Dermis microvascular lymphatic vessel endothelial cell (primary cell): ENCODE results near the gene CENPW. TPM values are rescaled to one million over a fixed set of nuclear protein-coding genes. Genes with fewer than 3 reads are reported as not detected.

Source experiments
- DNase-seq, 2 donors: peaks; one replicate each; pipeline versions ENCODE4 v3.0.0 to v3.0.0-alpha.2; 2010; ENCODE audit warnings: low read depth in 2 of 2
- total RNA-seq: library from RNA; depleted of rRNA; stranded (reverse); fragments of >200 nt; gene quantifications from 2 replicates; pipeline ENCODE4 v1.2.1, GENCODE V29; 2014

Gene CENPW
- total RNA-seq, 1 donor from 2014 or later, result 14.4 TPM

DNA sequence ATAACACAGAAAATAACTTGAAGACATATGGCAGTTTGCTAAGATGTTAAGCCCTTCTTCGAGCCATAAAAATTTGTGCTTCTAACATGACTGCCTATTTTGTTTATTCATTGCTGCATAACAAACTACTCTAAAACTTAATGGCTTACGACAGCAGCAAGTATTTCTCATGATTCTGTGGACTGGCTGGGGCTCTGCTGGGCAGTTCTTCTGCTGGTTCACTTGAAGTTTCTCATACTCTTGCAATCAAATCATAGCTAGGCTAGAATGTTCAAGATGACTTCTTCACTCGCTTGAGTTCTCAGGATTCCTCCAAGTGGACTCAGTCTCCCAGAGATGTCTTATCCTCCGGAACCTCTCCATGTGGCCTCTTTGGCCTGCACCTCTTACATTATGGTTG is 33.4 kb downstream of the CENPW start:
- no peak for DNase-seq

DNA sequence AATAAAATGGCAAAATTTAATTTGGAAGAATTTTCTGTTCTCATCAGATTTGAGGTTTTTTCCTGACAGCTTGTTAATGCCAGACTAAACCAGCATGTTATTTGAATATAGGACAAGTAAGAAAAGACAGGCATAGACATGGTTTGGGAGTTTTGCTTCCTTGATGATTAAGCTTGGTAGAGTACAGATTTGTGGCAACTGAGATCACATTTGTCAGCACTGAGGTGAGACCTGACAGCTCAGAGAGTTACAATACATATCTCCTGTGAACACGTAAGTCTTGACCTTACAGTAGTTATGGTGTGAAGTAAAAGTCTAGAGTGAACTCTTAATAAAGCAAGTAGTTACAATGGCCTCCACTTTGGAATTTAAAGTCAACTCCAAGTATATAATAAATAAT is 34.5 kb downstream of the CENPW start:
- no peak for DNase-seq

DNA sequence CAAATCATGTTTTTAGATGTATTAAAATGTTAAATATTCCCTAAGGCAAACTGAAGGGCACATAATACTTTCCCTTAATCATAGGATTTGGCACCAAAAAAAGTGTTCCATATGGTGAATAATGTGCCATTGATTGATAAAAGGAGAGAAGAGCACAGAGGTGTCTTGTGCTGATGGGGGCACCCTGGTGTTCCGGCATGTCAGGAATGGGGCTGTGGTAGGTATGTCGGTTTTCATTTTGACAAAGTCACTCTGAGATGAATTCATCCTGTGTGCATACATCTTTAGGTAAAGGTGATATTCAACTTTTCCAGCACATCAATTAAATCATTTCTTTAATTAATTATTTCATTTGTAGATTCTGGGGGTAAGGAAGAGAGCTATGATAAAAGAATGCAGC is 36.8 kb downstream of the CENPW start:
- DNase-seq, result no peak

DNA sequence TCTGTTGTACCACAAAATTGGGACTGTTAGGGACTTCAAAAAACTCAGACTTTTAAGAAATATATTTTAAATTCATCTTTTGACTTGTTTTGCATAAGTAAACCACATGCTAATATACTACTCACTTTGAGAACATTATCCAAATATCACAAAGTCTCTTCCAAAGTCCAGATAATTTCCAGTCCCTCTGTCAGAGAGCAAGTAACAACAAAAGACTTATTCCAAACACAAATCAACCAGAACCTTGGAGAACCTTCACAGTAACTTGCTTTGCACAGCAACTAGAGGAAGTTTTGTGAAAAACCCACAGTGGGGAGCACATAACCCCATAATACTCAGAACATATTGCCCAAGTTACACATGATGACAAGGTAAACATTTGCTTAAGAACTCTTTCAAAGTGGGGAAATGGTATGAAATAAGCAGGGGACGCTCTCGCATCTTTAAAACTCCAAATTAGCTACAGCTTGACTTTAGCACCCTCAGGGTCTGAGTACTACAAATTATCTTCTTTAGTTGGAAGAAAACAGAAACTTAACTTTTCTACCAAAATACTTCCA is 37.8 kb downstream of the CENPW start:
- no peak for DNase-seq

DNA sequence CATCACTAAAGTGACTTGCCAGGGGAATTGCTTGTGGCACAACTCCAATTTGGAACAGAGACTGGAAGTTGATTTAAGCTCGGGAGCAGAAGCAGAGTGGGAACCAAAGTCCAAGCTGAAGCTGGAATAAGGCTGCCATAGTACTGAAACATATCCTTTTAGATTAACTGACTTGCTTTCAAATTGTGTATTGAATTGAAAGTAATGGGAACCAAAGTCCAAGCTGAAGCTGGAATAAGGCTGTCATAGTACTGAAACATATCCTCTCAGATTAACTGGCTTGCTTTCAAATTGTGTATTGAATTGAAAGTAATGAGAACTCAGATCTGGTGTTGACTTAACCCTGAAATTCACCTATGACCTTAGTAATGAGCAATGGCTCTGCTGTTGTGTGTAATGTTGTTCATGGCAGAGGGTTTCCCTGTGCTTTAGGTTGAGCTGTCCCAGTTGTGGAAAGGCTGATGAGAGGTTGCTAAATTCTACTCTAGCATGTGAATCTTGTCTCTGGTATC is 40.2 kb downstream of the CENPW start:
- DNase-seq, result no peak

DNA sequence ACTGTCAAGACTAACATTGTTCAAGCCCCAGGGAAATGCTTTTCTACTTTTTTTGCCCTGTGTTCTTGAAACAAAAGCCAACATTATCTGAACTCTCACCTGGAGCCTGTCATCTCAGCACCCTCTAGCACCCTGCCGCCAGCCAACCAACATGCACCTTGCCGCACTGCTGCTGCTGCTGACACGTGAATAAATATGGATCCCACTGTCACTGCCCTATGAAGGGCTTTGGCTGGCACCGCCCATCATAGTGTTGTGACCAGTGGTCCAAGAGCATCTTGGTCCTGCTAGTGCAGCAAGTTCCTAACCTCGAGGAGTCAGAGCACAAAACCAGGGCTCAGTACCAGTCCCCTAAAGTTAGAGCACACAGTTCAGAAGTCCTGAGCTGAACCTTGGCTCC is 41.6 kb downstream of the CENPW start:
- no peak for DNase-seq

DNA sequence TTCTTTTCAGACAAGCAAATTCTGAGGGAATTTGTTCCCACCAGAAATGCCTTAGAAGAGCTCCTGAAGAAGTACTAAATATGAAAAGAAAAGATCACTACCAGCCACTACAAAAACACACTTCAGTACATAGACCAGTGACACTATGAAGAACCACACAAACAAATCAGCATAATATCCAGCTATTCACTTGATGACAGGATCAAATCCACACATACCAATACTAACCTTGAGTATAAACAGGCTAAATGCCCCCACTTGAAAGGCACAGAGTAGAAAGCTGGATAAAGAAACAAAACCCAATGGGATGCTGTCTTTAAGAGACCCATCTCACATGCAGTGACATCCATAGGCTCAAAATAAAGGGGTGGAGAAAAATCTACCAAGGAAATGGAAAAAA is 43.3 kb downstream of the CENPW start:
- no peak for DNase-seq

DNA sequence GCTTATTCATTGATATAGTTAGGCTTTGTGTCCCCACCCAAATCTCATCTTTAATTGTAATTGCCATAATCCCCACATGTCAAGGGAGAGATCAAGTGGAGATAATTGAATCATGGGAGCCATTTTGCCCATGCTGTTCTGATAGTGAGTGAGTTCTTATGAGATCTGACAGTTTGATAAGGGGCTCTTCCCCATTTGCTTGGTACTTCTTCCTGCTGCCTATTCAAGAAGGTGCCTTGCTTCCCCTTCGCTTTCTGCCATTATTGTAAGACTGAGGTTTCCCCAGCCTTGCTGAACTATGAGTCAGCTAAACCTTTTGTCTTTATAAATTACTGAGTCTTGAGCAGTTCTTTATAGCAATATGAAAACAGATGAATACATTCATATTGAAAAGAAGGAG is 45.6 kb downstream of the CENPW start:
- DNase-seq, result no peak

DNA sequence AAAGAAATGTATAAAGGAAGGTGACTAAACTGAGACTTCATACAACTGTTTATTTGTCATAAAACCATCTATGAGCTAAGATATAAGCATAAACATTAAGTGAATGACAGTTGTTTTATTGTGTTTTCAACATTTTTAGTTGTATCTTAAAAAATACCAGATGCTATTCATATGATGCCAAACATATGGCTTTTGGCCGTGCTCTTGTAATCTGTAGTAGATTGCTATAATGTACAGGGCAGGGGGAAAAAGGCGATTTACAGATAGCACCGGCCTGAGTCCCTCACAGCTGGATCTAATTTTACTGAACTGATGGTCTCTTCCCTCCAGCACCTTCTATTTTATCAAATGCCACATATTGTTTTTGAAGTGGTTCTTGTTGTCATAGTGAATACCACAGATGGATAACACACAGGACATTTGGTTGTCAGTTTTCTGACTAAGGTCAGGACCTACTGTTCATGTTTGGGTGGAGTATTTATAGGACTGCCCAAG is 48.2 kb downstream of the CENPW start:
- DNase-seq, result no peak

DNA sequence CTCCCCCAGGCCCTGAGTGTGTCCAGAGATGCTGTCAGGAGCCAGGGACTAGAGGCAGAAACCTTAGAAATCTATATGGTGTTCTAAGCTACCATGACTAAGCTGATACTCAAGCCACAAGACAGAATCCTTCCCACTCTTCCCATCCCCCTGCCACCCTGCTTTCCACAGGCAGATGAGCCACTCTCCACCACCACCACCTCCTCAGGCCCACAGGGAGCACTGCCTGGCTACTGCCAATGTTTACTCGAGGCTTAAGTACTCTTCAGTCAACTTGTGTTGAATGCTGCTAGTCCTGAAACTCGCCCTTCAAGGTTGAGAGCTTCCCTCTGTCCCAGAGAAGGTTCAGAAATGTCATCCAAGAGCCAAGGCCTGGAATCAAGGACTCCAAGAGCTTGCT is 56.2 kb downstream of the CENPW start:
- no peak for DNase-seq
